GM04504 (cell line): ENCODE measurements around the gene ITK.

Source experiments
- DNase-seq: peaks from one replicate; pipeline ENCODE4 v3.0.0-alpha.2; 2012; ENCODE audit warnings: low read depth

The ITK gene

GRCh38 chr5:157180374-157181264 is at the start of gene ITK:
Gene ITK (plus strand): TSS chr5:157180840. CDS start chr5:157180978, 138 bp downstream.
- DNase-seq, result no peak

GRCh38 chr5:157130925-157131324 is 49.7 kb upstream of the ITK start:
- no peak for DNase-seq

GRCh38 chr5:157132281-157132612 is 48.4 kb upstream of the ITK start:
- DNase-seq, result no peak

- no peak for DNase-seq
These were observed 42.9 kb upstream of the ITK start for GRCh38 chr5:157137691-157138090.

- DNase-seq, result peak; percentile 99
These were observed 38.1 kb upstream of the ITK start, which contains the start of gene MED7 for GRCh38 chr5:157142317-157143126. Gene MED7 (minus strand): TSS chr5:157142865. CDS start chr5:157139431, 3,434 bp downstream.

GRCh38 chr5:157143127-157143971 is 37.3 kb upstream of the ITK start:
- peak; percentile 29 for DNase-seq

- peak; percentile 31 for DNase-seq
These were observed 31.7 kb upstream of the ITK start for GRCh38 chr5:157148734-157149615.

GRCh38 chr5:157150995-157151394 is 29.6 kb upstream of the ITK start:
- no peak for DNase-seq

GRCh38 chr5:157155297-157155696 is 25.3 kb upstream of the ITK start:
- DNase-seq, result no peak

- DNase-seq, result no peak
These were observed 23.2 kb upstream of the ITK start for GRCh38 chr5:157157293-157157891.

- no peak for DNase-seq
These were observed 21.4 kb upstream of the ITK start for GRCh38 chr5:157159209-157159751.

GRCh38 chr5:157160001-157160400 is 20.6 kb upstream of the ITK start:
- no peak for DNase-seq

- DNase-seq, result no peak
These were observed 18.6 kb upstream of the ITK start for GRCh38 chr5:157161996-157162395.

GRCh38 chr5:157162919-157163510 is 17.6 kb upstream of the ITK start:
- DNase-seq, result no peak

GRCh38 chr5:157164521-157164920 is 16.1 kb upstream of the ITK start:
- DNase-seq, result no peak

GRCh38 chr5:157165261-157165660 is 15.4 kb upstream of the ITK start:
- DNase-seq, result no peak

- no peak for DNase-seq
These were observed 15.0 kb upstream of the ITK start for GRCh38 chr5:157165668-157166067.

GRCh38 chr5:157166214-157167213 is 14.1 kb upstream of the ITK start, which contains the start of gene GARIN3:
Gene GARIN3 (minus strand): TSS chr5:157166264. CDS start chr5:157166168, 96 bp downstream.
- no peak for DNase-seq

- DNase-seq, result no peak
These were observed 13.4 kb upstream of the ITK start for GRCh38 chr5:157167214-157167621.
